SU-DHL-6 (cell line): ENCODE results near the gene TXNRD3.

Source experiments
- H2AFZ ChIP-seq: fragments of 200-600 bp; sonication (generic); 2 replicates; pipeline ENCODE4 v1.6.1; 2014; ENCODE audit warnings: low read depth, mild to moderate bottlenecking, moderate library complexity, mixed read lengths, antibody characterized with exemption, low read length; ENCODE audit not compliant: severe bottlenecking
- H3F3A ChIP-seq: fragments of 200-600 bp; shearing (Covaris generic); 2 replicates; pipeline ENCODE4 v1.6.0; 2016; ENCODE audit warnings: antibody characterized with exemption, mild to moderate bottlenecking; ENCODE audit not compliant: insufficient read depth
- H3K27ac ChIP-seq: fragments of 200-600 bp; sonication (generic); 2 replicates; pipeline ENCODE4 v1.5.1; 2016; ENCODE audit warnings: low read depth, mild to moderate bottlenecking, low read length, moderate library complexity, mixed read lengths
- H3K27me3 ChIP-seq: fragments of 200-600 bp; sonication (generic), shearing (Covaris generic); 2 replicates; pipeline ENCODE4 v1.6.0; 2014; ENCODE audit warnings: mild to moderate bottlenecking, low read length
- H3K36me3 ChIP-seq: fragments of 200-600 bp; sonication (generic); 2 replicates; pipeline ENCODE4 v1.6.1; 2014; ENCODE audit warnings: mild to moderate bottlenecking, low read length, mixed read lengths
- H3K4me2 ChIP-seq: fragments of 300-600, 200-600 bp; shearing (Covaris generic), sonication (generic); 2 replicates; pipeline ENCODE4 v1.6.0; 2014; ENCODE audit warnings: low read length, low read depth, mild to moderate bottlenecking; ENCODE audit not compliant: poor library complexity, severe bottlenecking
- H3K4me3 ChIP-seq: fragments of 200-600 bp; sonication (generic); 2 replicates; pipeline ENCODE4 v1.5.1; 2014; ENCODE audit warnings: antibody characterized with exemption, low read length, mild to moderate bottlenecking, mixed read lengths; ENCODE audit not compliant: insufficient read depth, poor library complexity, severe bottlenecking
- H3K79me2 ChIP-seq: fragments of 200-600 bp; sonication (generic); 2 replicates; pipeline ENCODE4 v1.6.1; 2014; ENCODE audit warnings: mild to moderate bottlenecking, low read length, moderate library complexity; ENCODE audit not compliant: insufficient read depth
- H3K9ac ChIP-seq: fragments of 200-600 bp; sonication (generic); 2 replicates; pipeline ENCODE4 v1.7.0; 2014; ENCODE audit warnings: mild to moderate bottlenecking, low read length
- H3K9me2 ChIP-seq: fragments of 200-600 bp; sonication (generic); replicated peaks from 2 replicates; pipeline ENCODE4 v1.6.1; 2014; ENCODE audit warnings: low read length; ENCODE audit not compliant: insufficient read depth
- H3K9me3 ChIP-seq: fragments of 200-600 bp; sonication (generic); 2 replicates; pipeline ENCODE4 v1.6.1; 2014; ENCODE audit warnings: low read length, mixed read lengths; ENCODE audit not compliant: insufficient read depth
- H4K20me1 ChIP-seq: fragments of 200-600 bp; sonication (generic); 2 replicates; pipeline ENCODE4 v1.6.1; 2014; ENCODE audit warnings: low read depth, mild to moderate bottlenecking, antibody characterized with exemption, low read length, moderate library complexity, mixed read lengths
- CTCF ChIP-seq: fragments of 200-600 bp; sonication (generic); IDR thresholded peaks from one replicate; pipeline ENCODE4 v1.5.1; 2017; ENCODE audit warnings: antibody characterized with exemption, mild to moderate bottlenecking, low read length, moderate library complexity; ENCODE audit not compliant: insufficient read depth, poor library complexity, severe bottlenecking
- EZH2phosphoT487 ChIP-seq: fragments of 200-600 bp; sonication (generic), shearing (Covaris generic); conservative IDR thresholded peaks from 2 replicates; pipeline ENCODE4 v1.6.1; 2018; ENCODE audit warnings: mild to moderate bottlenecking, antibody characterized with exemption, low read length, moderate library complexity, mixed read lengths

TXNRD3 gene

GRCh38 chr3:126658584-126658983, 3.7 kb upstream of the TXNRD3 start:
- H3K79me2 ChIP-seq, result no peaks in the 10 kb centered on the region
- H3K36me3 ChIP-seq, result no peaks in the 10 kb centered on the region
- H3K27me3 ChIP-seq, result no peaks in the 10 kb centered on the region
- no peak overlapping the region for H3K4me2 ChIP-seq
- peaks cover 9% of the 10 kb centered on the region; the same call in 1 of the 2 replicates for H3K9me3 ChIP-seq
- H4K20me1 ChIP-seq, result no peaks in the 10 kb centered on the region
- no peak overlapping the region for H3K27ac ChIP-seq
- H3K9me2 ChIP-seq, result no peaks in the 10 kb centered on the region
- no peak overlapping the region for H3K9ac ChIP-seq
- TF ChIP-seq CTCF (no peak), EZH2phosphoT487 (no peak)
- no peaks in the 10 kb centered on the region for H3F3A ChIP-seq
- no peak overlapping the region for H3K4me3 ChIP-seq
- no peak overlapping the region for H2AFZ ChIP-seq

GRCh38 chr3:126657901-126658300, 3.0 kb upstream of the TXNRD3 start:
- Histone ChIP-seq H3K4me3 (no peak overlapping the region), H3K9me3 (peaks cover 9% of the 10 kb centered on the region; the same call in 1 of the 2 replicates), H3K4me2 (no peak overlapping the region), H3F3A (no peaks in the 10 kb centered on the region), H3K36me3 (no peaks in the 10 kb centered on the region), H3K9me2 (no peaks in the 10 kb centered on the region), H3K9ac (no peak overlapping the region), H3K79me2 (no peaks in the 10 kb centered on the region), H2AFZ (no peak overlapping the region), H3K27me3 (no peaks in the 10 kb centered on the region), H3K27ac (no peak overlapping the region), H4K20me1 (no peaks in the 10 kb centered on the region)
- TF ChIP-seq CTCF (no peak), EZH2phosphoT487 (no peak)

DNA sequence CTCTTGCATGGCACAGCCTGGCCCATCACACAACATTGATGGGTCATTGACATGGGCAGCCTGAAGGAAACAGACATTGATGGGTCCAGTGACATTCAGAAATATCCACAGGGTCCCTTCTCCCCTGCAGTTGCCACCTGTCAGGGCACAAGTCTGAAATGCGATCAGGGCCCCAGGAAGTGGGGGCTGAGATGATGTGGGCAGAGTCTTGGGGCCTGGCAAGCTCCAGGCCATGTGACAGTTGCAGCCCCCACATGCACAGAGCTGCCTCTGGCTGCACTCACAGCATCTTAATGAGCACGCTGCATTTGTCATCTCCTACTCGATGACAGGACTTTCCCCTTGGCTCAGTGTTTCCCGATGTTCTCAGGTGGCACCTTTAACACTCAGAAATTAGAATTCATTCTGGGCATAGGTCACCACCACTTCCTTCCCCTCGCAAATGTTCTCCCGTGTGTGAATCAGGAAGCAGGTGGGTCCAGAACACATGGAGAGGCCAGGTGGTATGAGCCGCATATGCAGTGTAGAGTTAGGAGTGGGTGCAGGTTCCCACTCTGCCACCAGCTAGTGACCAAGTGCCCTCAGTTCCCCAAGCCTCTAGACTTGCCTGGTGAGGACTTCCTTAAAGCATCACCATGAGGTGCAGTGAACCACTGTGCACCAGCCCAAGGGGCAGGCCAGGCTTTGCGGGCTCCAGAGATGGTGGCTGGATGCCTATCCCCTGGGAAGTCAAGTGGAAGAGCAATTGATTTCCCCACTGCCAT, 1.6 kb upstream of the TXNRD3 start:
- Histone ChIP-seq H4K20me1 (no peaks in the 10 kb centered on the region), H3K4me2 (no peak overlapping the region), H3K9me2 (no peaks in the 10 kb centered on the region), H3K36me3 (no peaks in the 10 kb centered on the region), H2AFZ (no peak overlapping the region), H3K9ac (no peak overlapping the region), H3K27me3 (no peaks in the 10 kb centered on the region), H3K79me2 (no peaks in the 10 kb centered on the region), H3F3A (no peaks in the 10 kb centered on the region), H3K4me3 (no peak overlapping the region), H3K27ac (no peak overlapping the region), H3K9me3 (peaks cover 9% of the 10 kb centered on the region; the same call in 1 of the 2 replicates)
- TF ChIP-seq EZH2phosphoT487, result no peak
- TF ChIP-seq CTCF, result no peak
